Small intestine (tissue), 7 donors: Measurements from ENCODE around the gene CHRM4. TPM values are rescaled to one million over a fixed set of nuclear protein-coding genes. Genes with fewer than 3 reads are reported as not detected.

Experiments used
- DNase-seq, 2 donors: peaks; one replicate each; pipeline versions ENCODE4 v3.0.0 to v3.0.0-alpha.2; 2013
- FAIRE-seq: peaks from 2 replicates; lab custom pipeline; 2012; peaks lifted over from hg19 to GRCh38; lab: Jason Lieb, UNC
- H3K27ac ChIP-seq, 3 donors: one replicate each; pipeline ENCODE4 v1.5.1; 2013; ENCODE audit warnings: low read length in 2 of 3, mild to moderate bottlenecking in 2 of 3, control low read depth in 1 of 3, inconsistent platforms in 1 of 3, low read depth in 1 of 3, moderate library complexity in 1 of 3
- H3K27me3 ChIP-seq, 3 donors: one replicate each; pipeline ENCODE4 v1.6.1; 2013; ENCODE audit warnings: low read length in 3 of 3, inconsistent platforms in 1 of 3; ENCODE audit not compliant: control insufficient read depth in 3 of 3, insufficient read depth in 3 of 3
- H3K36me3 ChIP-seq, 3 donors: one replicate each; pipeline ENCODE4 v1.6.1; 2013; ENCODE audit warnings: low read length in 3 of 3, inconsistent platforms in 1 of 3, low read depth in 1 of 3, mild to moderate bottlenecking in 1 of 3, moderate library complexity in 1 of 3; ENCODE audit not compliant: control insufficient read depth in 3 of 3, insufficient read depth in 2 of 3
- H3K4me1 ChIP-seq, 3 donors: one replicate each; pipeline ENCODE4 v1.6.1; 2013; ENCODE audit warnings: low read length in 2 of 3, inconsistent platforms in 1 of 3, low read depth in 1 of 3, mild to moderate bottlenecking in 1 of 3, moderate library complexity in 1 of 3; ENCODE audit not compliant: control insufficient read depth in 3 of 3, insufficient read depth in 2 of 3
- H3K4me3 ChIP-seq, 3 donors: one replicate each; pipeline ENCODE4 v1.5.1; 2013; ENCODE audit warnings: low read length in 3 of 3, control low read depth in 1 of 3, inconsistent platforms in 1 of 3, low read depth in 1 of 3, mild to moderate bottlenecking in 1 of 3, moderate library complexity in 1 of 3
- H3K9me3 ChIP-seq, 2 donors: one replicate each; pipeline ENCODE4 v1.6.1; 2013; ENCODE audit warnings: low read depth in 1 of 2, low read length in 1 of 2; ENCODE audit not compliant: control insufficient read depth in 2 of 2, insufficient read depth in 1 of 2
- WGBS, 3 donors: extraction: QIAGEN DNeasy Blood & Tissue Kit; methylation state at CpG; one replicate each; pipeline ENCODE4 v1.1.7; 2013; 5-methylcytosine and 5-hydroxymethylcytosine counted together
- polyA plus RNA-seq, 4 donors: library from polyadenylated mRNA; stranded (reverse) in 3 of 4; unstranded in 1 of 4; fragments of 200-250 nt in 3 of 4; fragments of 120-200 nt in 1 of 4; gene quantifications; one replicate each; pipeline versions ENCODE4 v1.2.1 to v1.2.3, GENCODE V29; 2013
- donor health status: healthy with polysubstance abuse.
- donor health status: control.
- donor health status: control.
- donor health status: Bipolar disorder and iron deficiency.
- donor health status: healthy.

Gene CHRM4
- polyA plus RNA-seq, 4 donors, result 3.1 to 7.8 (median 5.8) TPM; not detected in 1

- FAIRE-seq, result no peak
- no peak for DNase-seq
- H3K4me3 ChIP-seq, result no peak overlapping the region
- peaks cover 0 to 92% (median 2%) of the 10 kb centered on the region in 3 donors for H3K36me3 ChIP-seq
- WGBS, 3 donors, result 90 to 96% (median 92%) methylated on average over 16 to 22 of the region's 22 CpGs
- H3K27ac ChIP-seq, result no peak overlapping the region
- H3K4me1 ChIP-seq, result peaks cover 0 to 23% (median 0%) of the 10 kb centered on the region in 3 donors
- no peaks in the 10 kb centered on the region for H3K27me3 ChIP-seq
- no peaks in the 10 kb centered on the region for H3K9me3 ChIP-seq
Observed at GRCh38 chr11:46366260-46366659, 25.3 kb downstream of the CHRM4 start.

GRCh38 chr11:46364791-46365190 is 26.8 kb downstream of the CHRM4 start:
- WGBS, 3 donors, result 39 to 70% (median 42%) methylated on average over 3 of the region's 3 CpGs
- FAIRE-seq, result no peak
- H3K27ac ChIP-seq, result no peak overlapping the region

GRCh38 chr11:46364056-46364455 is 27.5 kb downstream of the CHRM4 start:
- peaks cover 0 to 76% (median 2%) of the 10 kb centered on the region in 3 donors for H3K36me3 ChIP-seq
- no peak overlapping the region for H3K27ac ChIP-seq
- DNase-seq (no peak), FAIRE-seq (no peak)
- no peak overlapping the region for H3K4me3 ChIP-seq
- no peaks in the 10 kb centered on the region for H3K27me3 ChIP-seq
- WGBS, 3 donors, result 77 to 84% (median 84%) methylated on average over 9 of the region's 9 CpGs
- no peaks in the 10 kb centered on the region for H3K9me3 ChIP-seq
- peaks cover 0 to 24% (median 3%) of the 10 kb centered on the region in 3 donors for H3K4me1 ChIP-seq

More at GRCh38 chr11:46364791-46365190, 26.8 kb downstream of the CHRM4 start:
- Histone ChIP-seq H3K4me3 (no peak overlapping the region), H3K9me3 (no peaks in the 10 kb centered on the region), H3K4me1 (peaks cover 0 to 27% (median 3%) of the 10 kb centered on the region in 3 donors), H3K36me3 (peaks cover 0 to 83% (median 2%) of the 10 kb centered on the region in 3 donors), H3K27me3 (no peaks in the 10 kb centered on the region)
- no peak for DNase-seq

GRCh38 chr11:46363455-46364005 is 28.0 kb downstream of the CHRM4 start:
- WGBS, 3 donors, result 79 to 82% (median 79%) methylated on average over 21 of the region's 21 CpGs

GRCh38 chr11:46363031-46363407 is 28.6 kb downstream of the CHRM4 start:
- peaks cover 0 to 24% (median 3%) of the 10 kb centered on the region in 3 donors for H3K4me1 ChIP-seq
- WGBS, 3 donors, result 68 to 75% (median 69%) methylated on average over 9 of the region's 9 CpGs
- no peaks in the 10 kb centered on the region for H3K9me3 ChIP-seq
- FAIRE-seq (no peak), DNase-seq (no peak)
- no peak overlapping the region for H3K4me3 ChIP-seq
- peak overlapping the region in 1 of 3 donors; percentile 14 for H3K27ac ChIP-seq
- no peaks in the 10 kb centered on the region for H3K27me3 ChIP-seq
- H3K36me3 ChIP-seq, result peaks cover 0 to 67% (median 0%) of the 10 kb centered on the region in 3 donors

More at GRCh38 chr11:46363455-46364005, 28.0 kb downstream of the CHRM4 start:
- Histone ChIP-seq H3K36me3 (peaks cover 0 to 72% (median 0%) of the 10 kb centered on the region in 3 donors), H3K27me3 (no peaks in the 10 kb centered on the region), H3K9me3 (no peaks in the 10 kb centered on the region), H3K4me1 (peaks cover 0 to 24% (median 3%) of the 10 kb centered on the region in 3 donors), H3K27ac (peak overlapping the region in 1 of 3 donors; percentile 14), H3K4me3 (no peak overlapping the region)
- DNase-seq, result no peak
- no peak for FAIRE-seq

DNA sequence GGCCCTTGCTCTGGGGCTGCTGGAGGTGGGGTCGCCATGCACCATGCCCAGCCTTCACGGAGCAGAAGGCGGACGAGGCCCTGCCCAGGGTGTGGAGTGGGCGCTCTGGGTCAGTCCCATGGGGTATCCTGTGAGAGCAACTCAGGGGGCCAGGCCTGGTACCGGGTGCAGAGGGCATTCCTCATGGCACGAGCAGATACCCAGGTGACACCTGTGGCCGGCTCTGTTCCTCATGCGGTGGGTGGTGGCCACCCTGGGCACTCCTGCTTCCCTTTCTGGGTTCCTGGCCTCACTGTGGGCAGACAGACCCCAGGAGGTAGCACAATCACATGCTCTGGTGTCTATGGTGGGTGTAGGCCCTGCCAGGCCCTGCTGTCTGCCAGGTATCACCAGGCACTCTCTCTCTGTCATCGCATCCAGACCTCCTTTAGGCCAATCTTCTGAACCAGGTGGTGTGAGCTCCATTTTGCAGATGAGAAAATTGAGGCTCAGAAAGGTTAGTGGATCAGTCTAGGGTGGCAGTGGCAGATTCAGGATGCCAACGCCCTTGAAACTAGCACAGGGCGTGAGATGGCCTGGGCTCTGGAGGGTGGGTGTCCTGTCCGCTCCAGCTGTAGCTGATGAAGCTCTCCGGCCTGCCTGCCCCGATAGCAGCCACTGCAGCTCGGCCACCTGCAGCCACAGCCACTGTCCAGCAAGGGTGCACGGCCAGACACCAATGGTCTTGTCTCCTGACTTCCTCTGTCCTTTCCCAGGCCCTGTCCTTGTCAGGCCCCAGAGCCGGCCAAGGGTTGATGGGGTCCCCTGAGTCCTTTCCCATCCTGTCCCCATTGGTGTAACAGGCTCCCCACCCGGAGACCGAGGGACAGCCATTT is 29.2 kb downstream of the CHRM4 start:
- no peak for FAIRE-seq
- Histone ChIP-seq H3K27me3 (no peaks in the 10 kb centered on the region), H3K4me1 (peaks cover 0 to 25% (median 3%) of the 10 kb centered on the region in 3 donors), H3K4me3 (no peak overlapping the region), H3K27ac (peak overlapping the region in 1 of 3 donors; percentile 14), H3K36me3 (peaks cover 0 to 67% (median 0%) of the 10 kb centered on the region in 3 donors), H3K9me3 (no peaks in the 10 kb centered on the region)
- DNase-seq, result no peak
- WGBS, 3 donors, result 80 to 89% (median 86%) methylated on average over 20 of the region's 20 CpGs

- 31 to 64% (median 37%) methylated on average over 20 to 26 of the region's 26 CpGs for WGBS, 3 donors
- no peaks in the 10 kb centered on the region for H3K27me3 ChIP-seq
- FAIRE-seq (no peak), DNase-seq (no peak)
- H3K9me3 ChIP-seq, result no peaks in the 10 kb centered on the region
- peak overlapping the region; percentile 24 to 84 (median 53) for H3K27ac ChIP-seq
- H3K4me3 ChIP-seq, result no peak overlapping the region
- H3K36me3 ChIP-seq, result peaks cover 0 to 66% (median 0%) of the 10 kb centered on the region in 3 donors
- H3K4me1 ChIP-seq, result peaks cover 0 to 26% (median 3%) of the 10 kb centered on the region in 3 donors
Observed at GRCh38 chr11:46361283-46362155, 30.1 kb downstream of the CHRM4 start.
